GM23338 (cell line): ENCODE data around the gene BICC1. TPM values are rescaled to one million over a fixed set of nuclear protein-coding genes. Genes with fewer than 3 reads are reported as not detected.

Experiments
- ATAC-seq: fragments of 200-7000 bp; cut with Tn5 transposase; 3 replicates; pipeline ENCODE4 v1.9.1; 2020
- DNase-seq: peaks from one replicate; pipeline ENCODE4 v3.0.0-alpha.2; 2015; ENCODE audit warnings: low spot score
- H2AFZ ChIP-seq: fragments of 200-600 bp; sonication (generic); 2 replicates; pipeline ENCODE4 v1.8.0; 2016; ENCODE audit warnings: antibody characterized with exemption, mild to moderate bottlenecking, moderate library complexity
- H3F3A ChIP-seq: fragments of 200-600 bp; sonication (generic); replicated peaks from 2 replicates; pipeline ENCODE4 v1.8.0; 2017; ENCODE audit warnings: antibody characterized with exemption, mixed run types, low read depth
- H3K27ac ChIP-seq: fragments of 200-600 bp; sonication (generic); 2 replicates; pipeline ENCODE4 v1.6.1; 2016; ENCODE audit warnings: low read depth
- H3K27me3 ChIP-seq: fragments of 200-600 bp; sonication (generic); 2 replicates; pipeline ENCODE4 v1.8.0; 2016; ENCODE audit warnings: mild to moderate bottlenecking, mixed run types, moderate library complexity; ENCODE audit not compliant: insufficient read depth
- H3K36me3 ChIP-seq: fragments of 200-600 bp; sonication (generic); 2 replicates; pipeline ENCODE4 v1.8.0; 2016; ENCODE audit warnings: mild to moderate bottlenecking; ENCODE audit not compliant: insufficient read depth
- H3K4me1 ChIP-seq: fragments of 200-600 bp; sonication (generic); 2 replicates; pipeline ENCODE4 v1.8.0; 2016; ENCODE audit warnings: mild to moderate bottlenecking, moderate library complexity; ENCODE audit not compliant: insufficient read depth
- H3K4me2 ChIP-seq: fragments of 200-600 bp; sonication (generic); 2 replicates; pipeline ENCODE4 v1.7.1; 2017; ENCODE audit warnings: mixed run types
- H3K4me3 ChIP-seq: fragments of 200-600 bp; sonication (generic); 2 replicates; pipeline ENCODE4 v1.6.1; 2016; ENCODE audit warnings: mixed run types
- H3K79me2 ChIP-seq: fragments of 200-600 bp; sonication (generic); replicated peaks from 2 replicates; pipeline ENCODE4 v1.8.0; 2017; ENCODE audit warnings: mild to moderate bottlenecking; ENCODE audit not compliant: insufficient read depth
- H3K9me2 ChIP-seq: fragments of 200-600 bp; sonication (generic); 2 replicates; pipeline ENCODE4 v1.8.0; 2017; ENCODE audit not compliant: insufficient read depth
- H4K20me1 ChIP-seq: fragments of 200-600 bp; sonication (generic); replicated peaks from 2 replicates; pipeline ENCODE4 v1.8.0; 2017; ENCODE audit warnings: mild to moderate bottlenecking; ENCODE audit not compliant: insufficient read depth
- H3K27ac Mint-ChIP-seq: 2 replicates; pipeline ENCODE4 v1.8.0; 2020; ENCODE audit warnings: inconsistent platforms, mild to moderate bottlenecking, moderate library complexity, mixed read lengths
- H3K27me3 Mint-ChIP-seq: 3 replicates; pipeline ENCODE4 v1.8.0; 2022; ENCODE audit warnings: low read depth, mild to moderate bottlenecking, moderate library complexity, mixed read lengths, inconsistent platforms; ENCODE audit not compliant: insufficient read depth, poor library complexity
- H3K36me3 Mint-ChIP-seq: 3 replicates; pipeline ENCODE4 v1.8.0; 2021; ENCODE audit warnings: low read depth, mild to moderate bottlenecking, inconsistent platforms, moderate library complexity, mixed read lengths
- H3K4me1 Mint-ChIP-seq: 3 replicates; pipeline ENCODE4 v1.8.0; 2020; ENCODE audit warnings: mild to moderate bottlenecking, inconsistent platforms, mixed read lengths
- H3K4me3 Mint-ChIP-seq: 3 replicates; pipeline ENCODE4 v1.8.0; 2021; ENCODE audit warnings: moderate library complexity, mild to moderate bottlenecking, inconsistent platforms, mixed read lengths
- H3K9me3 Mint-ChIP-seq: 3 replicates; pipeline ENCODE4 v1.8.0; 2020; ENCODE audit warnings: moderate library complexity, mild to moderate bottlenecking, inconsistent platforms, mixed read lengths
- CREB1 ChIP-seq: fragments of 250-450 bp; sonication (Bioruptor Pico); IDR thresholded peaks from 2 replicates; pipeline ENCODE4 v1.5.0; 2020; ENCODE audit warnings: low read depth, mild to moderate bottlenecking, moderate library complexity
- EZH2 ChIP-seq: fragments of 200-600 bp; sonication (generic); IDR thresholded peaks from one replicate; pipeline ENCODE4 v1.8.0; 2017; ENCODE audit warnings: antibody characterized with exemption, mild to moderate bottlenecking, low read depth; ENCODE audit not compliant: unreplicated experiment
- EZH2phosphoT487 ChIP-seq: fragments of 200-600 bp; sonication (generic); IDR thresholded peaks from one replicate; pipeline ENCODE4 v1.8.1; 2018; ENCODE audit warnings: antibody characterized with exemption; ENCODE audit not compliant: unreplicated experiment
- JUNB ChIP-seq: IDR thresholded peaks from one replicate; pipeline ENCODE4 v1.6.1; 2016; ENCODE audit warnings: antibody characterized with exemption; ENCODE audit not compliant: unreplicated experiment
- NANOG ChIP-seq: IDR thresholded peaks from 2 replicates; pipeline ENCODE4 v1.6.1; 2016; ENCODE audit warnings: antibody characterized with exemption, borderline replicate concordance
- POLR2AphosphoS5 ChIP-seq: IDR thresholded peaks from 2 replicates; pipeline ENCODE4 v1.6.1; 2016; ENCODE audit warnings: antibody characterized with exemption, low read depth
- STAT1 ChIP-seq: IDR thresholded peaks from one replicate; pipeline ENCODE4 v1.6.1; 2016; ENCODE audit warnings: antibody characterized with exemption; ENCODE audit not compliant: unreplicated experiment
- ZNF114 ChIP-seq: fragments of 250-450 bp; sonication (Bioruptor Pico); IDR thresholded peaks from 2 replicates; pipeline ENCODE4 v1.5.0; 2020; ENCODE audit warnings: mild to moderate bottlenecking, moderate library complexity
- ZNF331 ChIP-seq: fragments of 250-450 bp; sonication (Bioruptor Pico); IDR thresholded peaks from 2 replicates; pipeline ENCODE4 v1.5.0; 2020; ENCODE audit warnings: low read depth, mild to moderate bottlenecking, moderate library complexity
- polyA plus RNA-seq: library from polyadenylated mRNA; unstranded; fragments of >200 nt; fragmentation: Nextera tagmentation; extraction: Ambion mirVana; gene quantifications from 2 replicates; pipeline ENCODE4 v1.2.1, GENCODE V29; 2016
- total RNA-seq: library from RNA; depleted of rRNA; stranded (reverse); fragments of >200 nt; shearing (Covaris generic); gene quantifications from 2 replicates; pipeline ENCODE4 v1.2.3, GENCODE V29; 2014
- TF ChIP-seq, protein P1 (sequence below): IDR thresholded peaks from 2 replicates; pipeline ENCODE4 v1.6.1; 2016; ENCODE audit warnings: antibody characterized with exemption
- TF ChIP-seq, protein P2 (sequence below): IDR thresholded peaks from one replicate; pipeline ENCODE4 v1.6.1; 2018; ENCODE audit warnings: antibody characterized with exemption; ENCODE audit not compliant: unreplicated experiment
- TF ChIP-seq, protein P3 (sequence below), 2 experiments: fragments of 200-600 bp in 1 of 2; sonication (generic) in 1 of 2; conservative IDR thresholded peaks; 2 replicates each; pipeline versions ENCODE4 v1.5.1 to v1.6.1; 2016 to 2017; ENCODE audit warnings: antibody characterized with exemption in 2 of 2, low read depth in 2 of 2, mild to moderate bottlenecking in 2 of 2, moderate library complexity in 1 of 2
- TF ChIP-seq, protein P4 (sequence below): fragments of 250-450 bp; sonication (Bioruptor Pico); IDR thresholded peaks from 2 replicates; pipeline ENCODE4 v1.5.0; 2020; ENCODE audit warnings: mild to moderate bottlenecking, moderate library complexity

BICC1 gene
- total and polyA plus RNA-seq, 2 experiments from 2014 or later, result 1.3 to 2.2 TPM

DNA sequence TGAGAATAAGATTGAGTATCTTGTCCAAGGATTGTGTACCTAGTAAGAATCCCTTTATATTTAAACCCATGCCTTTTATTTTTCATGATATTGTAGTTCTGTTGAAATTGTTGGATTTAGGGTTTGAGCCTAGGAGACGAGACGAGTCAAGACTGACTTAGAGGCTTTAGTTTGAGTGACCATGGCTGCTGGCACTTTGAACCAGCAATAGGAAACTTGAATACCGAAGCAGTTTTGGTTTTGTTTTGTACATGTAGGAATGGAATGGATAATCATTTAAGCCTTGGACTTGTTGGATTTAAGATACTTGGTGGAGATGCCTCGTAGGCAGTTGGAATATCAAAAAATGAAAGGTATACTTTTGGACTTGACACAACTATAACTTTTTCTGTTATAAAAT lies 229.0 kb downstream of the BICC1 start:
- H3K9me2 ChIP-seq, result peaks cover 3% of the 10 kb centered on the region; the same call in 1 of the 2 replicates
- ATAC-seq (no peak), DNase-seq (no peak)
- peaks cover 7% of the 10 kb centered on the region; the same call in 2 of the 3 replicates for H3K4me1 Mint-ChIP-seq
- no peak overlapping the region for H3K4me3 Mint-ChIP-seq
- H3K4me3 ChIP-seq, result no peak overlapping the region
- no peak overlapping the region for H3K27ac ChIP-seq
- no peaks in the 10 kb centered on the region for H3K36me3 ChIP-seq
- no peak overlapping the region for H3K27ac Mint-ChIP-seq
- no peaks in the 10 kb centered on the region for H3K36me3 Mint-ChIP-seq
- no peaks in the 10 kb centered on the region for H3K4me1 ChIP-seq
- H3K9me3 Mint-ChIP-seq, result peaks cover 3% of the 10 kb centered on the region; the same call in 1 of the 3 replicates
- no peak overlapping the region for H2AFZ ChIP-seq
- no peaks in the 10 kb centered on the region for H4K20me1 ChIP-seq
- no peaks in the 10 kb centered on the region for H3K27me3 ChIP-seq
- H3K27me3 Mint-ChIP-seq, result no peaks in the 10 kb centered on the region
- H3K4me2 ChIP-seq, result no peak overlapping the region
- TF ChIP-seq NANOG, result no peak
- no peak for TF ChIP-seq CREB1 (CRISPR knock-in tag)
- TF ChIP-seq ZNF331, result no peak
- TF ChIP-seq, protein P1, sequence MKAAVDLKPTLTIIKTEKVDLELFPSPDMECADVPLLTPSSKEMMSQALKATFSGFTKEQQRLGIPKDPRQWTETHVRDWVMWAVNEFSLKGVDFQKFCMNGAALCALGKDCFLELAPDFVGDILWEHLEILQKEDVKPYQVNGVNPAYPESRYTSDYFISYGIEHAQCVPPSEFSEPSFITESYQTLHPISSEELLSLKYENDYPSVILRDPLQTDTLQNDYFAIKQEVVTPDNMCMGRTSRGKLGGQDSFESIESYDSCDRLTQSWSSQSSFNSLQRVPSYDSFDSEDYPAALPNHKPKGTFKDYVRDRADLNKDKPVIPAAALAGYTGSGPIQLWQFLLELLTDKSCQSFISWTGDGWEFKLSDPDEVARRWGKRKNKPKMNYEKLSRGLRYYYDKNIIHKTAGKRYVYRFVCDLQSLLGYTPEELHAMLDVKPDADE, result no peak
- no peak for TF ChIP-seq STAT1
- TF ChIP-seq, protein P2, sequence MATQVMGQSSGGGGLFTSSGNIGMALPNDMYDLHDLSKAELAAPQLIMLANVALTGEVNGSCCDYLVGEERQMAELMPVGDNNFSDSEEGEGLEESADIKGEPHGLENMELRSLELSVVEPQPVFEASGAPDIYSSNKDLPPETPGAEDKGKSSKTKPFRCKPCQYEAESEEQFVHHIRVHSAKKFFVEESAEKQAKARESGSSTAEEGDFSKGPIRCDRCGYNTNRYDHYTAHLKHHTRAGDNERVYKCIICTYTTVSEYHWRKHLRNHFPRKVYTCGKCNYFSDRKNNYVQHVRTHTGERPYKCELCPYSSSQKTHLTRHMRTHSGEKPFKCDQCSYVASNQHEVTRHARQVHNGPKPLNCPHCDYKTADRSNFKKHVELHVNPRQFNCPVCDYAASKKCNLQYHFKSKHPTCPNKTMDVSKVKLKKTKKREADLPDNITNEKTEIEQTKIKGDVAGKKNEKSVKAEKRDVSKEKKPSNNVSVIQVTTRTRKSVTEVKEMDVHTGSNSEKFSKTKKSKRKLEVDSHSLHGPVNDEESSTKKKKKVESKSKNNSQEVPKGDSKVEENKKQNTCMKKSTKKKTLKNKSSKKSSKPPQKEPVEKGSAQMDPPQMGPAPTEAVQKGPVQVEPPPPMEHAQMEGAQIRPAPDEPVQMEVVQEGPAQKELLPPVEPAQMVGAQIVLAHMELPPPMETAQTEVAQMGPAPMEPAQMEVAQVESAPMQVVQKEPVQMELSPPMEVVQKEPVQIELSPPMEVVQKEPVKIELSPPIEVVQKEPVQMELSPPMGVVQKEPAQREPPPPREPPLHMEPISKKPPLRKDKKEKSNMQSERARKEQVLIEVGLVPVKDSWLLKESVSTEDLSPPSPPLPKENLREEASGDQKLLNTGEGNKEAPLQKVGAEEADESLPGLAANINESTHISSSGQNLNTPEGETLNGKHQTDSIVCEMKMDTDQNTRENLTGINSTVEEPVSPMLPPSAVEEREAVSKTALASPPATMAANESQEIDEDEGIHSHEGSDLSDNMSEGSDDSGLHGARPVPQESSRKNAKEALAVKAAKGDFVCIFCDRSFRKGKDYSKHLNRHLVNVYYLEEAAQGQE, result no peak
- TF ChIP-seq ZNF114 (CRISPR knock-in tag), result no peak
- TF ChIP-seq, protein P3, sequence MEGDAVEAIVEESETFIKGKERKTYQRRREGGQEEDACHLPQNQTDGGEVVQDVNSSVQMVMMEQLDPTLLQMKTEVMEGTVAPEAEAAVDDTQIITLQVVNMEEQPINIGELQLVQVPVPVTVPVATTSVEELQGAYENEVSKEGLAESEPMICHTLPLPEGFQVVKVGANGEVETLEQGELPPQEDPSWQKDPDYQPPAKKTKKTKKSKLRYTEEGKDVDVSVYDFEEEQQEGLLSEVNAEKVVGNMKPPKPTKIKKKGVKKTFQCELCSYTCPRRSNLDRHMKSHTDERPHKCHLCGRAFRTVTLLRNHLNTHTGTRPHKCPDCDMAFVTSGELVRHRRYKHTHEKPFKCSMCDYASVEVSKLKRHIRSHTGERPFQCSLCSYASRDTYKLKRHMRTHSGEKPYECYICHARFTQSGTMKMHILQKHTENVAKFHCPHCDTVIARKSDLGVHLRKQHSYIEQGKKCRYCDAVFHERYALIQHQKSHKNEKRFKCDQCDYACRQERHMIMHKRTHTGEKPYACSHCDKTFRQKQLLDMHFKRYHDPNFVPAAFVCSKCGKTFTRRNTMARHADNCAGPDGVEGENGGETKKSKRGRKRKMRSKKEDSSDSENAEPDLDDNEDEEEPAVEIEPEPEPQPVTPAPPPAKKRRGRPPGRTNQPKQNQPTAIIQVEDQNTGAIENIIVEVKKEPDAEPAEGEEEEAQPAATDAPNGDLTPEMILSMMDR (conservative IDR thresholded peaks at IDR 0.05; ENCODE audit: low read depth in 2 of 2), result no peak
- TF ChIP-seq EZH2phosphoT487, result no peak
- no peak for TF ChIP-seq EZH2
- TF ChIP-seq, protein P4, sequence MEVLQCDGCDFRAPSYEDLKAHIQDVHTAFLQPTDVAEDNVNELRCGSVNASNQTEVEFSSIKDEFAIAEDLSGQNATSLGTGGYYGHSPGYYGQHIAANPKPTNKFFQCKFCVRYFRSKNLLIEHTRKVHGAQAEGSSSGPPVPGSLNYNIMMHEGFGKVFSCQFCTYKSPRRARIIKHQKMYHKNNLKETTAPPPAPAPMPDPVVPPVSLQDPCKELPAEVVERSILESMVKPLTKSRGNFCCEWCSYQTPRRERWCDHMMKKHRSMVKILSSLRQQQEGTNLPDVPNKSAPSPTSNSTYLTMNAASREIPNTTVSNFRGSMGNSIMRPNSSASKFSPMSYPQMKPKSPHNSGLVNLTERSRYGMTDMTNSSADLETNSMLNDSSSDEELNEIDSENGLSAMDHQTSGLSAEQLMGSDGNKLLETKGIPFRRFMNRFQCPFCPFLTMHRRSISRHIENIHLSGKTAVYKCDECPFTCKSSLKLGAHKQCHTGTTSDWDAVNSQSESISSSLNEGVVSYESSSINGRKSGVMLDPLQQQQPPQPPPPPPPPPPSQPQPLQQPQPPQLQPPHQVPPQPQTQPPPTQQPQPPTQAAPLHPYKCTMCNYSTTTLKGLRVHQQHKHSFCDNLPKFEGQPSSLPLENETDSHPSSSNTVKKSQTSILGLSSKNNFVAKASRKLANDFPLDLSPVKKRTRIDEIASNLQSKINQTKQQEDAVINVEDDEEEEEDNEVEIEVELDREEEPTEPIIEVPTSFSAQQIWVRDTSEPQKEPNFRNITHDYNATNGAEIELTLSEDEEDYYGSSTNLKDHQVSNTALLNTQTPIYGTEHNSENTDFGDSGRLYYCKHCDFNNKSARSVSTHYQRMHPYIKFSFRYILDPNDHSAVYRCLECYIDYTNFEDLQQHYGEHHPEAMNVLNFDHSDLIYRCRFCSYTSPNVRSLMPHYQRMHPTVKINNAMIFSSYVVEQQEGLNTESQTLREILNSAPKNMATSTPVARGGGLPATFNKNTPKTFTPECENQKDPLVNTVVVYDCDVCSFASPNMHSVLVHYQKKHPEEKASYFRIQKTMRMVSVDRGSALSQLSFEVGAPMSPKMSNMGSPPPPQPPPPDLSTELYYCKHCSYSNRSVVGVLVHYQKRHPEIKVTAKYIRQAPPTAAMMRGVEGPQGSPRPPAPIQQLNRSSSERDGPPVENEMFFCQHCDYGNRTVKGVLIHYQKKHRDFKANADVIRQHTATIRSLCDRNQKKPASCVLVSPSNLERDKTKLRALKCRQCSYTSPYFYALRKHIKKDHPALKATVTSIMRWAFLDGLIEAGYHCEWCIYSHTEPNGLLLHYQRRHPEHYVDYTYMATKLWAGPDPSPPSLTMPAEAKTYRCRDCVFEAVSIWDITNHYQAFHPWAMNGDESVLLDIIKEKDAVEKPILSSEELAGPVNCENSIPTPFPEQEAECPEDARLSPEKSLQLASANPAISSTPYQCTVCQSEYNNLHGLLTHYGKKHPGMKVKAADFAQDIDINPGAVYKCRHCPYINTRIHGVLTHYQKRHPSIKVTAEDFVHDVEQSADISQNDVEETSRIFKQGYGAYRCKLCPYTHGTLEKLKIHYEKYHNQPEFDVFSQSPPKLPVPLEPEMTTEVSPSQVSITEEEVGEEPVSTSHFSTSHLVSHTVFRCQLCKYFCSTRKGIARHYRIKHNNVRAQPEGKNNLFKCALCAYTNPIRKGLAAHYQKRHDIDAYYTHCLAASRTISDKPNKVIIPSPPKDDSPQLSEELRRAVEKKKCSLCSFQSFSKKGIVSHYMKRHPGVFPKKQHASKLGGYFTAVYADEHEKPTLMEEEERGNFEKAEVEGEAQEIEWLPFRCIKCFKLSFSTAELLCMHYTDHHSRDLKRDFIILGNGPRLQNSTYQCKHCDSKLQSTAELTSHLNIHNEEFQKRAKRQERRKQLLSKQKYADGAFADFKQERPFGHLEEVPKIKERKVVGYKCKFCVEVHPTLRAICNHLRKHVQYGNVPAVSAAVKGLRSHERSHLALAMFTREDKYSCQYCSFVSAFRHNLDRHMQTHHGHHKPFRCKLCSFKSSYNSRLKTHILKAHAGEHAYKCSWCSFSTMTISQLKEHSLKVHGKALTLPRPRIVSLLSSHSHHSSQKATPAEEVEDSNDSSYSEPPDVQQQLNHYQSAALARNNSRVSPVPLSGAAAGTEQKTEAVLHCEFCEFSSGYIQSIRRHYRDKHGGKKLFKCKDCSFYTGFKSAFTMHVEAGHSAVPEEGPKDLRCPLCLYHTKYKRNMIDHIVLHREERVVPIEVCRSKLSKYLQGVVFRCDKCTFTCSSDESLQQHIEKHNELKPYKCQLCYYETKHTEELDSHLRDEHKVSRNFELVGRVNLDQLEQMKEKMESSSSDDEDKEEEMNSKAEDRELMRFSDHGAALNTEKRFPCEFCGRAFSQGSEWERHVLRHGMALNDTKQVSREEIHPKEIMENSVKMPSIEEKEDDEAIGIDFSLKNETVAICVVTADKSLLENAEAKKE (CRISPR knock-in tag), result no peak
- no peak for TF ChIP-seq POLR2AphosphoS5
- no peak for TF ChIP-seq JUNB
- no peaks in the 10 kb centered on the region for H3K79me2 ChIP-seq
- no peaks in the 10 kb centered on the region for H3F3A ChIP-seq
